GM18861 (cell line): Measurements from ENCODE around the gene ENTR1.
A peak's percentile ranks its signal among the peaks of the same experiment; 100 is the strongest.

Experiments used
- ATAC-seq: cut with Tn5 transposase; IDR thresholded peaks from one replicate; pipeline ENCODE4 v1.9.1; 2021; ENCODE audit not compliant: unreplicated experiment

ENTR1 gene

GRCh38 chr9:136410500-136411287, at the start of gene ENTR1, which contains the start of gene PMPCA:
Gene ENTR1 (minus strand): TSS chr9:136410614. CDS start chr9:136410397, 217 bp downstream.
Gene PMPCA (plus strand): TSS chr9:136410658. CDS start chr9:136410669, 11 bp downstream.
- ATAC-seq: peak; percentile 58

GRCh38 chr9:136459425-136459824, 49.0 kb upstream of the ENTR1 start:
- no peak for ATAC-seq

- ATAC-seq: no peak
Observed at GRCh38 chr9:136457326-136457725, 46.9 kb upstream of the ENTR1 start.

GRCh38 chr9:136456258-136456657, 45.8 kb upstream of the ENTR1 start:
- no peak for ATAC-seq

- no peak for ATAC-seq
Observed at GRCh38 chr9:136455043-136456002, 44.9 kb upstream of the ENTR1 start.

- no peak for ATAC-seq
Observed at GRCh38 chr9:136454026-136454796, 43.8 kb upstream of the ENTR1 start.

- no peak for ATAC-seq
Observed at GRCh38 chr9:136453326-136453725, 42.9 kb upstream of the ENTR1 start.

- ATAC-seq: no peak
Observed at GRCh38 chr9:136451221-136451877, 40.9 kb upstream of the ENTR1 start.

GRCh38 chr9:136448655-136449054, 38.2 kb upstream of the ENTR1 start:
- ATAC-seq: no peak

GRCh38 chr9:136447173-136447778, 36.9 kb upstream of the ENTR1 start:
- ATAC-seq: no peak

- no peak for ATAC-seq
Observed at GRCh38 chr9:136445799-136446198, 35.4 kb upstream of the ENTR1 start.

- no peak for ATAC-seq
Observed at GRCh38 chr9:136444102-136444501, 33.7 kb upstream of the ENTR1 start.

- ATAC-seq: no peak
Observed at GRCh38 chr9:136443687-136444086, 33.3 kb upstream of the ENTR1 start.

- no peak for ATAC-seq
Observed at GRCh38 chr9:136443087-136443486, 32.7 kb upstream of the ENTR1 start.

- no peak for ATAC-seq
Observed at GRCh38 chr9:136442265-136442664, 31.9 kb upstream of the ENTR1 start.

- no peak for ATAC-seq
Observed at GRCh38 chr9:136441681-136442245, 31.3 kb upstream of the ENTR1 start.

GRCh38 chr9:136441191-136441680, 30.8 kb upstream of the ENTR1 start:
- ATAC-seq: no peak

GRCh38 chr9:136439481-136440408, 29.3 kb upstream of the ENTR1 start, which contains the start of gene INPP5E:
Gene INPP5E (minus strand): TSS chr9:136439845. CDS start chr9:136439419, 426 bp downstream.
- ATAC-seq: peak; percentile 55
